ENCODE measurements around the gene MTA3.

The MTA3 gene

GRCh38 chr2:42569883-42570282 lies 1.5 kb downstream of the MTA3 start:
- Histone ChIP-seq H3K4me3 (replicated peaks; ENCODE audit: insufficient read depth, low read length) (no peak overlapping the region), H3K27me3 (ENCODE audit: insufficient read depth, poor library complexity, severe bottlenecking) (no peaks in the 10 kb centered on the region), H3K27ac (replicated peaks) (no peak overlapping the region)
- TF ChIP-seq POLR2AphosphoS5 (IDR thresholded peaks at IDR 0.05; ENCODE audit: low read depth) (no peak), CTCF (IDR thresholded peaks at IDR 0.05; ENCODE audit: insufficient read depth, low read length) (no peak), REST (IDR thresholded peaks at IDR 0.05; ENCODE audit: insufficient replicate concordance, low read depth) (no peak), SPI1 (IDR thresholded peaks at IDR 0.05; ENCODE audit: borderline replicate concordance, low read depth) (no peak), GABPA (IDR thresholded peaks at IDR 0.05; ENCODE audit: low read depth) (no peak)
- no peak for DNase-seq (ENCODE audit: low read depth in 1 of 2, low spot score in 1 of 2)

- no peak for TF ChIP-seq GABPA (IDR thresholded peaks at IDR 0.05; ENCODE audit: low read depth)
- no peak for TF ChIP-seq CTCF (IDR thresholded peaks at IDR 0.05; ENCODE audit: insufficient read depth, low read length)
- TF ChIP-seq SPI1 (IDR thresholded peaks at IDR 0.05; ENCODE audit: borderline replicate concordance, low read depth) = no peak
- no peak for TF ChIP-seq REST (IDR thresholded peaks at IDR 0.05; ENCODE audit: insufficient replicate concordance, low read depth)
- no peak for TF ChIP-seq POLR2AphosphoS5 (IDR thresholded peaks at IDR 0.05; ENCODE audit: low read depth)
- H3K27ac ChIP-seq (replicated peaks) = no peak overlapping the region
- DNase-seq (ENCODE audit: low read depth in 1 of 2, low spot score in 1 of 2) = no peak
These were observed 4.1 kb downstream of the MTA3 start for GRCh38 chr2:42572297-42573081.

GRCh38 chr2:42573256-42573655 lies 4.8 kb downstream of the MTA3 start:
- Histone ChIP-seq H3K27ac (replicated peaks) (no peak overlapping the region), H3K4me3 (replicated peaks; ENCODE audit: insufficient read depth, low read length) (no peak overlapping the region), H3K27me3 (ENCODE audit: insufficient read depth, poor library complexity, severe bottlenecking) (no peaks in the 10 kb centered on the region)
- no peak for DNase-seq (ENCODE audit: low read depth in 1 of 2, low spot score in 1 of 2)
- TF ChIP-seq SPI1 (IDR thresholded peaks at IDR 0.05; ENCODE audit: borderline replicate concordance, low read depth) = no peak
- no peak for TF ChIP-seq CTCF (IDR thresholded peaks at IDR 0.05; ENCODE audit: insufficient read depth, low read length)
- no peak for TF ChIP-seq GABPA (IDR thresholded peaks at IDR 0.05; ENCODE audit: low read depth)
- TF ChIP-seq REST (IDR thresholded peaks at IDR 0.05; ENCODE audit: insufficient replicate concordance, low read depth) = no peak
- no peak for TF ChIP-seq POLR2AphosphoS5 (IDR thresholded peaks at IDR 0.05; ENCODE audit: low read depth)

More at GRCh38 chr2:42572297-42573081, 4.1 kb downstream of the MTA3 start:
- Histone ChIP-seq H3K4me3 (replicated peaks; ENCODE audit: insufficient read depth, low read length) (no peak overlapping the region), H3K27me3 (ENCODE audit: insufficient read depth, poor library complexity, severe bottlenecking) (no peaks in the 10 kb centered on the region)
